ENCODE data around the gene GABRG3.

DNA sequence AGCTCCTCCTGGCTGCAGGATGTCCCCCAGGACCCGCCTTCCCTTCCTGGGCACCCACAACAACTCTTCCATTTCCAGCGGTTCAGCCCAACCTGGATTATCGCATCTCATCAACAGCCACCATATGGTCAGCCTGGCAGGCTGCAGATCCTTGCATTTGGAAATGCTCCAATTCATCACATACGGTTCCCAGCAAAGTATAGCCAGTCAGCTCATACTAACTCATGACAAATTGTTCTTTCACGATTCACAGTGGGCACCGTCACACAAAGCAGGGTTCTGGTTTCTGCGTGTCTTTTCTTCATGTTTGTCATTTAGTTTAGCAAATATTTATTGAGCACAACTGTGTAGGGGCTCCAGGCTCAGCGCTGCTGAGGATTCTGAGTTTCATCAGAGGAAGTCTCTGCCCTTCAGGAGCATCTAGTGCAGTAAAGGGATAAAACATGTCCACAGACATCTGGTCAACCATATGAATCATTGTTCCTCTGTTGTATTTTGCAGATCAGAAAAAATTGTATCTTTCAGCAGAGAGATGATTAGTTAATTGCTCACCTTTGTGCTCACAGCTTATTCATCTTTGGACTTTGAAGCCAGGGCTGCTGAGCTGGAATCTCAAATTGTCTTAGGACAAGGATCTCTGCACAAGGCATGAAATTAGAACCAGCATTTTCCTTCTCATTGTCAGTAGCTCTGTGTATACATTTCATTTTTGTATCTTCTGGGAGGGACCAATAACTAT, 125.1 kb downstream of the GABRG3 start:
- TF ChIP-seq, protein P1, sequence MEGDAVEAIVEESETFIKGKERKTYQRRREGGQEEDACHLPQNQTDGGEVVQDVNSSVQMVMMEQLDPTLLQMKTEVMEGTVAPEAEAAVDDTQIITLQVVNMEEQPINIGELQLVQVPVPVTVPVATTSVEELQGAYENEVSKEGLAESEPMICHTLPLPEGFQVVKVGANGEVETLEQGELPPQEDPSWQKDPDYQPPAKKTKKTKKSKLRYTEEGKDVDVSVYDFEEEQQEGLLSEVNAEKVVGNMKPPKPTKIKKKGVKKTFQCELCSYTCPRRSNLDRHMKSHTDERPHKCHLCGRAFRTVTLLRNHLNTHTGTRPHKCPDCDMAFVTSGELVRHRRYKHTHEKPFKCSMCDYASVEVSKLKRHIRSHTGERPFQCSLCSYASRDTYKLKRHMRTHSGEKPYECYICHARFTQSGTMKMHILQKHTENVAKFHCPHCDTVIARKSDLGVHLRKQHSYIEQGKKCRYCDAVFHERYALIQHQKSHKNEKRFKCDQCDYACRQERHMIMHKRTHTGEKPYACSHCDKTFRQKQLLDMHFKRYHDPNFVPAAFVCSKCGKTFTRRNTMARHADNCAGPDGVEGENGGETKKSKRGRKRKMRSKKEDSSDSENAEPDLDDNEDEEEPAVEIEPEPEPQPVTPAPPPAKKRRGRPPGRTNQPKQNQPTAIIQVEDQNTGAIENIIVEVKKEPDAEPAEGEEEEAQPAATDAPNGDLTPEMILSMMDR (IDR thresholded peaks at IDR 0.05) = no peak
- no peak for TF ChIP-seq POLR2A (IDR thresholded peaks at IDR 0.05)
